Cardiac muscle cell (in vitro differentiated cells and primary cell): ENCODE measurements around the gene LCN1. TPM values are rescaled to one million over a fixed set of nuclear protein-coding genes. Genes with fewer than 3 reads are reported as not detected.

Experiments used
- DNase-seq, 2 donors: peaks; one replicate each; pipeline versions ENCODE4 v3.0.0 to v3.0.0-alpha.2; 2010 to 2017; ENCODE audit warnings: low read depth in 1 of 2, low spot score in 1 of 2
- H3K27ac ChIP-seq: fragments of 200-600 bp; sonication (generic); 2 replicates; pipeline ENCODE4 v1.5.1; 2016
- H3K27me3 ChIP-seq: fragments of 200-600 bp; sonication (generic); 2 replicates; pipeline ENCODE4 v1.6.0; 2016; ENCODE audit warnings: control low read depth
- H3K36me3 ChIP-seq: fragments of 200-600 bp; sonication (generic); 2 replicates; pipeline ENCODE4 v1.5.1; 2016; ENCODE audit warnings: control low read depth
- H3K4me1 ChIP-seq: fragments of 200-600 bp; sonication (generic); 2 replicates; pipeline ENCODE4 v1.8.1; 2017; ENCODE audit warnings: low read depth, mild to moderate bottlenecking, mixed run types
- H3K4me3 ChIP-seq: fragments of 200-600 bp; sonication (generic); 2 replicates; pipeline ENCODE4 v1.5.1; 2016; ENCODE audit warnings: mild to moderate bottlenecking
- H3K9me3 ChIP-seq: fragments of 200-600 bp; sonication (generic); 2 replicates; pipeline ENCODE4 v1.5.1; 2017; ENCODE audit warnings: low read depth, mild to moderate bottlenecking, control low read depth
- CTCF ChIP-seq: IDR thresholded peaks from 2 replicates; pipeline ENCODE4 v1.5.1; 2012; ENCODE audit warnings: low read depth, mild to moderate bottlenecking, low read length
- polyA plus RNA-seq: library from polyadenylated mRNA; unstranded; fragments of >200 nt; fragmentation: Nextera tagmentation; extraction: Ambion mirVana; gene quantifications from 2 replicates; pipeline ENCODE4 v1.2.1, GENCODE V29; 2016
- total RNA-seq: library from RNA; depleted of rRNA; stranded (reverse); fragments of >200 nt; gene quantifications from 2 replicates; pipeline ENCODE4 v1.2.3, GENCODE V29; 2016

The LCN1 gene
- not detected in 2 replicates for total RNA-seq
- polyA plus RNA-seq, result 0.37 and 1.2 TPM in 2 replicates

GRCh38 chr9:135520916-135521607 lies at the start of gene LCN1:
LCN1 (plus strand) TSS chr9:135521440; CDS start chr9:135521498, 58 bp downstream.
- H3K4me1 ChIP-seq, result no peaks in the 10 kb centered on the region
- DNase-seq, result no peak
- H3K36me3 ChIP-seq, result no peaks in the 10 kb centered on the region
- no peaks in the 10 kb centered on the region for H3K9me3 ChIP-seq
- no peak within 1 kb of the TSS for H3K4me3 ChIP-seq
- H3K27me3 ChIP-seq, result no peaks in the 10 kb centered on the region
- no peak within 1 kb of the TSS for H3K27ac ChIP-seq
- no peak for TF ChIP-seq CTCF

DNA sequence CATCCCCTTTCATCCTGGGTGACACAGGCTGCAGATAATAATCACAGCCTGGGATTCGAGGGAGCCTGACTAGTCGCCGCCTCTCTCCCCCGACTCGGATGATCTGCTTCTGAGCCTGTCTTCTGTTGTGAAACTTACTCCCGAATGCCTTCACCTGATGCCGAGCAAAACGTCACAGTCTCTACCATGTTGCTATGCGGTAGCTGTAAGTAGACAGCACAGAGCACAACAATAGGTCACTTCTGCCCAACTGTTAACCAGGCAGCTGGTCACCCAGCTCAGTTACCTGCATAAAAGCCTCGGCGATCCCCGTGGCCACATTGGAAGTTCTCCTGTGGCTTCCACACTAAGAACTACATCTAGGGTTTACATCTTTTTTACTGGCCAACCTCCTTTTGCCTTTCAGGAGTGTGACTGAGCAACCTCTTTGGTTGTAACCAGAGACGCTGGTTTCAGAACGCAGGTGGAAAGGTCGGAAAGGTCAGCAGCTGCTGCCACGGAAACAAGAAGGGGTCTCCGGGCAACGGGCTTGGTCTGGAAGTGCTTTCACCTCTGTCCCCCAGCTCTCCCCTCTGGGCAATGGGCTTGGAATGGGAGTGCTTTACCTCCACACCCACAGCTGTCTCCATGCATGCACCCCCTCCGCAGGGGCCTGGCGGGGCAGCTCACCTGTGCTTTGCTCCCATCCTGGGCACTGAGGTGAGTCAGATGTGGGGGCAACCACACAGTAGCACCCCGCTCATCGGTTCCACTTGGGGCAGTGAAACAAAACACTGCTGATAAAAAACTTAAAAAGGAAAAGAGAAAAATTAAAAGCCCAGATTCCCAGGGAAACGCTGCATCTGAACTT lies 49.2 kb upstream of the LCN1 start:
- H3K4me3 ChIP-seq, result no peak overlapping the region
- H3K9me3 ChIP-seq, result no peaks in the 10 kb centered on the region
- H3K27me3 ChIP-seq, result no peaks in the 10 kb centered on the region
- peak in 1 of 2 donors; percentile 66 for DNase-seq
- H3K27ac ChIP-seq, result peak overlapping the region; percentile 88
- H3K36me3 ChIP-seq, result no peaks in the 10 kb centered on the region
- TF ChIP-seq CTCF, result no peak
- H3K4me1 ChIP-seq, result peaks cover 51% of the 10 kb centered on the region

DNA sequence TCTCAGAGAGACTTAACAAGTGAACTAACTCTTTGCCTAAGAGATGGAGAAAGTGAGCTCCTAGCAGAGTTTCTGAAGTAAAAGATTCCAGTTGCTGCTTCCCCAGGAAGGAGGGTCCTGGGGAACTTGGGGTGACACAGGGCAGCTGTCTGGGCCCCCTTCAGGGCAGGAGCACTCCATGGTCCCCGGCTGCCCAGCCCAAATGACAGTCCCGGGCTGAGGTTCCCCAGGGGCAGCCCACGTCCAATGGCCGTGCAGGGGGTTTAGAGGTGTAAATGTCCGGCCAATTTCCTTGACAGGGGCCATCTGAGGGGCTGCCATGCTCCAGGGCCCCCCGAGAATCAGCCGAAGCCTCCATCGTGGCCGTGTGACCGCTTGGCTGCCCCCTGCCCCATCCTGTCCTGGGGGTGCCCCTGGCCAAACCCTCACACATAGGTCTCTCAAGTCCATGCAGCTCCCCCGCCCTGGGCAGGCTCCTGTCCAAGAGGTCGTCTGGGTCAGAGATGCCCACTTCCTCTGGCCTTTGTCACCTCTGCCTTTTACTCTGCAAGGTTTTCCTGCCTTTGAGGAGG lies 47.2 kb upstream of the LCN1 start:
- no peaks in the 10 kb centered on the region for H3K27me3 ChIP-seq
- H3K9me3 ChIP-seq, result no peaks in the 10 kb centered on the region
- H3K27ac ChIP-seq, result peak overlapping the region; percentile 88
- H3K36me3 ChIP-seq, result no peaks in the 10 kb centered on the region
- H3K4me1 ChIP-seq, result peaks cover 39% of the 10 kb centered on the region
- no peak overlapping the region for H3K4me3 ChIP-seq
- no peak for DNase-seq
- TF ChIP-seq CTCF, result no peak

DNA sequence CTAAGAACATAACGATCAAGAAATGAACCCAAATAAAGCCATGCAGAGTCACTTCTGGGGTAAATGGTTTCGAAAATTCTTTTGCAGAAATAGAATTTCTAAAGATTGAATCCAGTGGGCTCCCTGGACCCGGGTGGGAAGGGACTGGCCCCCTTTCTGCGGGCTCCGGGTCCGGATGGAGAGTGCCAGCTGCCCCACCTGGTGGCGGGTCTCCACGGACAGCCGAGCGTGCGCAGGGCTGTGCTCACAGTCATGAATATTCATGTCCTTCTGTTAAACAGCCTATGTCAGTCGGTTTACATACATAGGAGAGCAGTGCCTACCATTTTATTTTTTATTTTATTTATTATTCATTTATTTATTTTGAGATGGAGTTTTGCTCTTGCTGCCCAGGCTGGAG lies 46.3 kb upstream of the LCN1 start:
- Histone ChIP-seq H3K4me3 (no peak overlapping the region), H3K27me3 (no peaks in the 10 kb centered on the region), H3K9me3 (no peaks in the 10 kb centered on the region), H3K27ac (no peak overlapping the region), H3K4me1 (peaks cover 33% of the 10 kb centered on the region), H3K36me3 (no peaks in the 10 kb centered on the region)
- TF ChIP-seq CTCF, result peak; percentile 44
- peak; percentile 21 to 72 for DNase-seq

DNA sequence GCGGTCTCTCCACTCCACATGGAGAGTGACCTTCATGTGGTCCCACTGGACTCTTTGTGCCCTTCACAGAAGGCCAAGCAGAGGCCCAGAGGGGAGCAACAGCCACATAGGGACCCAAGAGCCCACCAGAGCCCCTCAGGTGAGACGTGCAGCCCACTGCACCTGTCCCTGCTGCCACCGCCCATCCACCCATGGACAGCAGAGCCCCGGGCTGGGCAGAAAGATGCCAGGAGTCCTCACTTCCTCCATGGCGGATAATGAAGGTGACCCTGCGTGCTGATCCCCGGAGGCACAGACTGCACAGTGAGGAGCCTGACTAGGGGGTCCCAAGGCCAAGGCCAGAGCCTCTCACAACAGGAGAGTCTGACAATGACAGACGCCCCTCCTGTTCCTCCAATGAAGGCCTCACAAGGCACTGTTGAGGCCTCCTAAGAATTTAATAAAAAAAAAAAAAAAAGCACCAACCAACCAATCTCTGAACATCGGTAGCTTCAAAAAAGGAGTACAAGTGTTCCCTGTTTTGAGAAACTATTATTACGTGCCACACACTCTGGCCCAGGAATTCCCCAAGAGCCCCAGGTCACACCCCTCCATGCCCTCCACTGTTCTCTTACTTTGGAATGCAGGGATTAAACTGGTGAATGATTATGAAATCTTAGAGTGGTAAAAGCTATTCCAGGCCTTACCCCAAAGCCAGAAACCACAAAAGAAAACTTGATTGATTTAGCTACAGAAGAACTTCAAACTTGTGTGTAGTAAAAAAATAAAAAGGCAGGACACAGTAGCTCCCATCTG lies 44.5 kb upstream of the LCN1 start:
- no peaks in the 10 kb centered on the region for H3K27me3 ChIP-seq
- no peaks in the 10 kb centered on the region for H3K9me3 ChIP-seq
- no peak overlapping the region for H3K27ac ChIP-seq
- TF ChIP-seq CTCF, result no peak
- peaks cover 35% of the 10 kb centered on the region for H3K4me1 ChIP-seq
- H3K4me3 ChIP-seq, result no peak overlapping the region
- H3K36me3 ChIP-seq, result no peaks in the 10 kb centered on the region
- peak in 1 of 2 donors; percentile 48 for DNase-seq
